AG04450 (cell line): Measurements from ENCODE around the gene PROZ. TPM values are rescaled to one million over a fixed set of nuclear protein-coding genes. Genes with fewer than 3 reads are reported as not detected.

Source experiments
- CTCF ChIA-PET: fragments of 300-600, 350-600 bp; formaldehyde crosslinking; extraction: SDS; loops from one replicate; lab custom pipeline; 2022; ENCODE audit warnings: antibody characterized with exemption, inconsistent platforms; lab: Charles Lee
- POLR2A ChIA-PET: fragments of 350-600 bp; formaldehyde crosslinking; extraction: SDS; loops from one replicate; lab custom pipeline; 2021; ENCODE audit warnings: antibody characterized with exemption, inconsistent platforms; lab: Yijun Ruan, JAX
- DNase-seq: peaks from one replicate; pipeline ENCODE4 v3.0.0-alpha.2; 2011; ENCODE audit warnings: low read depth, low spot score
- H3K27ac ChIP-seq: one replicate; pipeline ENCODE4 v1.5.1; 2012; ENCODE audit warnings: low read depth, low read length, control low read depth
- H3K27me3 ChIP-seq: one replicate; pipeline ENCODE4 v1.6.0; 2012; ENCODE audit warnings: low read length; ENCODE audit not compliant: control insufficient read depth, insufficient read depth
- H3K4me3 ChIP-seq: 2 replicates; pipeline ENCODE4 v1.5.1; 2011; ENCODE audit warnings: mild to moderate bottlenecking, low read depth, low read length, control low read depth
- H3K9me3 ChIP-seq: 2 replicates; pipeline ENCODE4 v1.5.1; 2012; ENCODE audit warnings: low read length; ENCODE audit not compliant: control insufficient read depth, insufficient read depth
- CTCF ChIP-seq: IDR thresholded peaks from 2 replicates; pipeline ENCODE4 v1.5.1; 2011; ENCODE audit warnings: low read depth, low read length, control low read depth, inconsistent platforms
- polyA plus RNA-seq: library from polyadenylated mRNA; depleted of rRNA; stranded (reverse); fragments of >200 nt; gene quantifications from 2 replicates; pipeline ENCODE4 v1.2.3, GENCODE V29; 2011

Gene PROZ
- polyA plus RNA-seq, 1 experiment, result not detected

GRCh38 chr13:113140677-113141600, 17.5 kb upstream of the PROZ start:
- DNase-seq, result no peak
- POLR2A ChIA-PET, result no interaction called here
- CTCF ChIA-PET, result no interaction called here
- Histone ChIP-seq H3K4me3 (no peak overlapping the region), H3K27ac (no peak overlapping the region), H3K27me3 (peaks cover 5% of the 10 kb centered on the region), H3K9me3 (no peaks in the 10 kb centered on the region; the same call in 1 of the 2 replicates)
- no peak for TF ChIP-seq CTCF

- TF ChIP-seq CTCF, result no peak
- no peak overlapping the region for H3K4me3 ChIP-seq
- H3K27me3 ChIP-seq, result peaks cover 5% of the 10 kb centered on the region
- ChIA-PET CTCF (no interaction called here), POLR2A (no interaction called here)
- H3K9me3 ChIP-seq, result no peaks in the 10 kb centered on the region; the same call in 1 of the 2 replicates
- DNase-seq, result no peak
- no peak overlapping the region for H3K27ac ChIP-seq
These were observed 16.9 kb upstream of the PROZ start for GRCh38 chr13:113141601-113141970.

DNA sequence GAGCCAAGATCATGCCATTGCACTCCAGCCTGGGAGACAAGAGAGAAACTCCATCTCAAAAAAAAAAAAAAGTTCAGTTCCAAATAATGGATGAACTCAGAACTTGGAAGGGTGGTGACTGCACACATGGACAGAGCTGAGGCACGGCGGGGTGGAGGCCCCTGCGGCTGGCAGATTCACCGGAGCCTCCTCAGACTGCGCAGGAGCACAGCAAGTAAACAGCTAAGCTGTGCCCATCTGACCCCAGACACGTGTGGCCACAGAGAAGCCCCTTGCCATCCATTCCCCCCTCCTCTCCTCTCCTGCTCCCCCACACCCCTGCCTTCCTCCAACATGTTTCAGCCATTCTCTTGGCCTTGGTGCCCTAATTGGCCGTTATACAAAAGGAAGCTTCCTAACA, 15.6 kb upstream of the PROZ start:
- ChIA-PET POLR2A (no interaction called here), CTCF (interaction anchor here (0.6 kb wide), 1 partner anchor 38 kb away, joined by 6 read pairs; no protein-coding TSS in a partner anchor)
- TF ChIP-seq CTCF, result no peak
- Histone ChIP-seq H3K27me3 (peaks cover 3% of the 10 kb centered on the region), H3K4me3 (no peak overlapping the region), H3K9me3 (no peaks in the 10 kb centered on the region; the same call in 1 of the 2 replicates), H3K27ac (no peak overlapping the region)
- DNase-seq, result no peak

DNA sequence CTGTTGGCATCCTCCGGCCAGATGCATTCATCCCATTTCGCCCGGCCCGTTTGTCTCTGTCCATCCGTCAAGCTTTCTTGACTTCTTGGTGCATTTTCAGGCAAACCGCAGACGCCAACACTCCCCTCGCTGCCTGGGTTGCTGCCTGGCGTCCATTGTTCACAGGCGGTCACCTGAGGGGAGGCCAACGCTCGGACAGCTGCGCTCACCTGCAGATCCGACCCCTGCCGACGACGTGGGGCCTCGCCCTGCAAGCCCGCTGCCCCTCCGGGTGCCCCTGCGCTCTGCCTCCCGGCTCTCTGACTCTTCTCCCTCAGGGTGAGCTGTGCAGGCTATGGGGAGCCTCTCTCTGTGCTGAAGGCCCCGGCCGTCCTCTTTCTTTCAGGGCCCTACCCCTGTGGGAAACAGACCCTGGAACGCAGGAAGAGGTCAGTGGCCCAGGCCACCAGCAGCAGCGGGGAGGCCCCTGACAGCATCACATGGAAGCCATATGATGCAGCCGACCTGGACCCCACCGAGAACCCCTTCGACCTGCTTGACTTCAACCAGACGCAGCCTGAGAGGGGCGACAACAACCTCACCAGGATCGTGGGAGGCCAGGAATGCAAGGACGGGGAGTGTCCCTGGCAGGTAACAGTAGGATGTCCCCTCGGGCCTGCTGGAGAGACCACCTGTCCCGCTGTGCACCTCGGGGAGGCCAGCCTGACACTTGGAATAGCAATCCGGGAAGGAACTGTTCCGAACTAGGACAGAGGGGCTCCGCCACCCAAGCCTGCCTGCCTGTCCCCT, 14.8 kb upstream of the PROZ start:
- no peaks in the 10 kb centered on the region; the same call in 1 of the 2 replicates for H3K9me3 ChIP-seq
- H3K27me3 ChIP-seq, result peaks cover 3% of the 10 kb centered on the region
- no peak for TF ChIP-seq CTCF
- CTCF ChIA-PET, result interaction anchor here (0.6 kb wide), 1 partner anchor 39 kb away, joined by 6 read pairs; no protein-coding TSS in a partner anchor
- POLR2A ChIA-PET, result no interaction called here
- H3K27ac ChIP-seq, result no peak overlapping the region
- H3K4me3 ChIP-seq, result no peak overlapping the region
- DNase-seq, result no peak
